Stimulated activated CD4-positive, alpha-beta T cell treated with anti-CD3 and anti-CD28 coated beads, TNF-alpha, amount 100 ng/mL, for 1 hour (primary cell): Measurements from ENCODE around the gene IGSF9B.

Source experiments
- DNase-seq, 3 donors: peaks; one replicate each; pipeline ENCODE4 v3.0.0-alpha.2; 2020; ENCODE audit warnings: low read depth in 3 of 3, low spot score in 1 of 3

Gene IGSF9B

GRCh38 chr11:133955081-133955891, 1.5 kb downstream of the IGSF9B start:
- DNase-seq = peak in 1 of 3 donors; percentile 14

GRCh38 chr11:133953999-133954398, 2.8 kb downstream of the IGSF9B start:
- no peak for DNase-seq

GRCh38 chr11:133953547-133953946, 3.2 kb downstream of the IGSF9B start:
- DNase-seq = no peak

- no peak for DNase-seq
Observed at GRCh38 chr11:133952199-133953190, 4.3 kb downstream of the IGSF9B start.

- no peak for DNase-seq
Observed at GRCh38 chr11:133951327-133952198, 5.2 kb downstream of the IGSF9B start.

- DNase-seq = no peak
Observed at GRCh38 chr11:133950874-133951326, 5.9 kb downstream of the IGSF9B start.

GRCh38 chr11:133950421-133950820, 6.3 kb downstream of the IGSF9B start:
- no peak for DNase-seq

- DNase-seq = no peak
Observed at GRCh38 chr11:133949129-133949528, 7.6 kb downstream of the IGSF9B start.

- DNase-seq = no peak
Observed at GRCh38 chr11:133948711-133949110, 8.1 kb downstream of the IGSF9B start.

- peak in 1 of 3 donors; percentile 29 for DNase-seq
Observed at GRCh38 chr11:133947321-133947756, 9.4 kb downstream of the IGSF9B start.

- DNase-seq = no peak
Observed at GRCh38 chr11:133946541-133947318, 10.0 kb downstream of the IGSF9B start.

- no peak for DNase-seq
Observed at GRCh38 chr11:133946051-133946450, 10.7 kb downstream of the IGSF9B start.

- peak; percentile 58 to 61 (median 59) for DNase-seq
Observed at GRCh38 chr11:133945087-133945974, 11.4 kb downstream of the IGSF9B start.

- DNase-seq = no peak
Observed at GRCh38 chr11:133943950-133944698, 12.6 kb downstream of the IGSF9B start.

GRCh38 chr11:133942577-133942976, 14.2 kb downstream of the IGSF9B start:
- no peak for DNase-seq

- no peak for DNase-seq
Observed at GRCh38 chr11:133941546-133941945, 15.2 kb downstream of the IGSF9B start.

- DNase-seq = no peak
Observed at GRCh38 chr11:133940034-133940433, 16.7 kb downstream of the IGSF9B start.

GRCh38 chr11:133939558-133939957, 17.2 kb downstream of the IGSF9B start:
- no peak for DNase-seq
